SIG-M5 treated with dmso at 0.1 percent for 504 hours (cell line): Measurements from ENCODE around the gene CIC.
A peak's percentile ranks its signal among the peaks of the same experiment; 100 is the strongest.

Source experiments
- DNase-seq: peaks from one replicate; lab custom pipeline; 2025; ENCODE audit not compliant: unreplicated experiment; lab: John Stamatoyannopoulos, UW

The CIC gene

GRCh38 chr19:42303101-42303464 is 34.0 kb downstream of the CIC start:
- DNase-seq: no peak

DNA sequence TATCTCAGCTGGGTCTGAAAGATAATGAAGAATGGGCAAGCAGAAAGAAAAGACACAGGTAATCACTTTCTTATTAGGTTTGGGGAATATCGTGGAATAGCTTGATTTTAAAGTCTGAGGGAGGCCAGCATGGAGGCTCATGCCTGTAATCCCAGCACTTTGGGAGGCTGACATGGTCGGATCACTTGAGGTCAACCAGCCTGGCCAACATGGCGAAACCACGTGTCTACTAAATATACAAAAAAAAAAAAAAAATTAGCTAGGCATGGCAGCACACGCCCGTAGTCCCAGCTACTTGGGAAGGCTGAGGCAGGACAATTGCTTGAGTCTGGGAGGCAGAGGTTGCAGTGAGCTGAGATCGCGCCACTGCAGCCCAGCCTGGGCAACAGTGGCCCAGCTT is 34.8 kb downstream of the CIC start:
- DNase-seq: no peak

GRCh38 chr19:42306646-42307045 is 37.6 kb downstream of the CIC start:
- no peak for DNase-seq

- DNase-seq: no peak
These were observed 40.6 kb downstream of the CIC start for GRCh38 chr19:42309686-42310085.

GRCh38 chr19:42311657-42312056 is 42.6 kb downstream of the CIC start:
- no peak for DNase-seq

DNA sequence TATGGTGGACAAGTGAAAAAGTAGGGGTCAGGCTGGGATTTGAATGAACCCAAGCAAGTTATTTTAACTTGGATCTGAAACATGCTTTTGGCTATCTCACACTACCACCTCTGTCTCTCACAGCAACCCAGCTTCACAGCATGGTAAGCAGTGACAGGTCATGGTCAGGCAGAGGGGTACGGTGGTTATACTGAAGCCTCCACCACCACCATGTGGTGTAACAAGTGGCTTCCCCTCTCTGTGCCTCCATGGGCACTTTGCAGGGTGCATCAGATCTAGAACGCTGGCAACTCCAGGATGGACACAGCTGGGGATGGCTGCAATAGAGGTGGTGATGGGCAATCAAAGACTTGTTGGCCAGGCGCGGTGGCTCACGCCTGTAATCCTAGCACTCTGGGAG is 43.3 kb downstream of the CIC start:
- no peak for DNase-seq

GRCh38 chr19:42313096-42313839 is 44.2 kb downstream of the CIC start, which contains the start of gene TMEM145:
TMEM145 (plus strand) TSS chr19:42313309; CDS start chr19:42313377, 68 bp downstream.
- DNase-seq: peak; percentile 53

- DNase-seq: no peak
These were observed 45.0 kb downstream of the CIC start for GRCh38 chr19:42313840-42314755.

- DNase-seq: no peak
These were observed 46.0 kb downstream of the CIC start for GRCh38 chr19:42315024-42315423.

DNA sequence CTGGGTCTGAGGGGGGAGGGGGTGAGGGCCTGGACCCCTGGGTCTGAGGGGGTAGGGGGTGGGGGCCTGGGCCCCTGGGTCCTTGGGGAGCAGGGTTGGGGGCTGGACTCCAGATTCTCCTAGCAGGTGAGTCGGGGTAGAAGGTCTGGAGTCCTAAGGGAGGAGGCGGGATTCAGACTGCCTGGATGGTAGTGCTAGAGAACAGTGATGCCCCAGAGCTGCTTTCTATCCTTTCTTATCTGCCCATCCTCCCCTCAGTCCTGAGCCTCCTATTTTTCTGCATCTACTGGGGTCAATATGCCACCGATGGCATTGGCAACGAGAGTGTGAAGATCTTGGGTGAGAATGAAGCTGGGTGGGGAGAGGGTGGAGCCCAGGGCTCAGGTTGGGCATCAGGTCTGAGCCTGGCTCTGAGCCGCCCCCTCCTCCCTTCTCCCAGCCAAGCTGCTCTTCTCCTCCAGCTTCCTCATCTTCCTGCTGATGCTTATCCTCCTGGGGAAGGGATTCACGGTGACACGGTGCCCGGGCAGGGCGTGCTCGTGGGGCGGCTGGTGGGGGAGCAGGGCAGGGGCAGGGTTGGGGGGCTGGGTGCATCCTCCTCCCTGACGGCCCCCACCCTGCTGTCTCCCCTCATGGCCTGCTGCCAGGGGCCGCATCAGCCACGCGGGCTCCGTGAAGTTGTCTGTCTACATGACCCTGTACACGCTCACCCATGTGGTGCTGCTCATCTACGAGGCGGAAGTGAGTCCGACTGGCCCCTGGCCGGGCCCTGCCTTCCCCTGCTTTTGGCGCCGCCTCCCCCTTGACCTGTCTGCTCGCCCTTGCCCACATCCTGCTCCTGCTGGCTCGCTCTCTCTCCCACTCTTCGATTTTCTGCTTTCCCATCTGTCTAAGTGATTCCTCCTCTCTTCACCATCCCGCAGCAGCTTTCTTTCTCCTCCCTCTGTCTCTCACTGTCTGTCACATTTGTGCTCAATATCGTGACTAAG is 47.5 kb downstream of the CIC start:
- DNase-seq: no peak

GRCh38 chr19:42317535-42317934 is 48.5 kb downstream of the CIC start:
- no peak for DNase-seq

- no peak for DNase-seq
These were observed 53.3 kb downstream of the CIC start for GRCh38 chr19:42322305-42322704.

DNA sequence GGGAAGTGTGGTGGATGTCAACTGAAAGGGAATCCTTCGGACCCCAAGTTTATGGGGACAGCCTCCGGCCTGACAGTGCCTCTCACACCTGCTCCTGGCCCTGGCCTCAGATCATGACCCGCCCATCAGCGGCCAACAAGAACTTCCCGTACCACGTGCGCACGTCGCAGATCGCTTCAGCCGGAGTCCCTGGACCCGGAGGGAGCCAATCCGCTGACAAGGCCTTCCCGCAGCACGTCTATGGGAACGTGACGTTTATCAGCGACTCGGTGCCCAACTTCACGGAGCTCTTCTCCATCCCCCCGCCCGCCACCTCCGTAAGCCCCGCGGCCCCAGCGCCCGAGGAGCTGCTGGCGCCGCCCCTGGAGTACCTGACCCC is 54.4 kb downstream of the CIC start:
- DNase-seq: no peak

DNA sequence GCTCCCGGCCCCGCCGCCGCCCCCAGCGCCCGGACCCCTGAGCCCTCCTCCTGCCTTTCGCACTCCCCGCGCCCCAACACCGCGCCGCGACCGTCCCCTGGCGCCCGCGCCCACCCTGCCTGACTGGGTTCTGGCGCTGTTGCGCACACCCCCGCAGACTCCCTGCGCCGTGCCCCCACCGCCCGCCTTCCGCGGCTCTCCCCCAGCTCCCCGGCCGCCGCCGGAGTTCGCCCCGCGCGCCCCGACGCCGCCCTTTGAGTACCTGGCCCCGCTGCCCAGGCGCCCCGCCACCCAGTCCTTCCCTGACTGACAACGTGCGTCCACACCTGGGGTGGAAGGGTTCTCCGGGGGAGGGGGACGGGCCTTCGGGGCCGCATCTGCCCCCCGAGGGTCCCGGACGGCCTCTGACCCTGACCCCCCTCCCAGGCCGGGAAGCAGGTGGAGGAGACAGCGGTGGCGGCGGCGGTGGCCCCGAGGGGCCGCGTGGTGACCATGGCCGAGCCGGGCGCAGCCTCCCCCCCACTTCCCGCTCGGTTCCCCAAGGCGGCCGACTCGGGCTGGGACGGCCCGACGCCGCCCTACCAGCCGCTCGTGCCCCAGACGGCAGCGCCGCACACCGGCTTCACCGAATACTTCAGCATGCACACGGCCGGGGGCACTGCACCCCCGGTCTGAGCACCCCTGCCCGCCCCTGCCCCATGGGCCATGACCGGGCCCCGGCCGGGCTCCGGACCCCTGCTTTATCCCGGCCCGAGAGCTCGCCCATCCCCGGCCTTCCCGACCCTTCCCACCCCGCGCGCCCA is 55.0 kb downstream of the CIC start:
- no peak for DNase-seq

GRCh38 chr19:42324655-42325307 is 55.7 kb downstream of the CIC start:
- DNase-seq: no peak

DNA sequence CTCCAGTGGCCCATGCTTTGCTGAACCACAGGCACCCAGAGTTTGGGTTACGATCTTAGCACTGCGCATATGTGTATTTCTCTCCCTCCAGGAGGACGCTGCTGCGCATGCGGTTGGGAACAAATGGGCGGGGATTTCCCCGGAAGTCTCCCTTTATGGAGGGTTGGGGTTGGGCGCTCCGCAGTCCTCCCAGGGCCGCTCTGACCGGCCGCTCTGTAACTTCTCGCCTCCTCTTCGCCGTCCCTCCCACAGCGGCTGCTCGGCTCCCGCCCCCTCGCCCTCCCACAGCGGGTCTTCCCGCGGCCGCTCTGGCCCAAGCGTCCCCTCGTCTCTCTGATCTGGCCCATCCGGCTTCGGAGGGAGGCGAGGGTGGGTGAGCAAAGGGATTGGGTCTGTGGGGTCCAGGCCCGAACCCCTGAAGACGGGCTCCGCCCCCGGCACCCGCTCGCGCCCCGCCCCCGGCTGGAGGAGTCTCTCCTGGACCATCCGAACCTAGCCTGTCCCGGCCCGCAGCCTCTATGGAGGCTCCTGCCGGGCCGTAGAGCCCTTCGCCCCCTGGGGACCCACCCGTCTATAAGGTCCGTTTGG is 56.4 kb downstream of the CIC start, which contains the start of gene MEGF8:
Gene MEGF8, plus strand, starts transcription at position 328 of the 588 bp plus-strand sequence. CDS start 609 bp downstream, outside the sequence.
- peak; percentile 99 for DNase-seq

DNA sequence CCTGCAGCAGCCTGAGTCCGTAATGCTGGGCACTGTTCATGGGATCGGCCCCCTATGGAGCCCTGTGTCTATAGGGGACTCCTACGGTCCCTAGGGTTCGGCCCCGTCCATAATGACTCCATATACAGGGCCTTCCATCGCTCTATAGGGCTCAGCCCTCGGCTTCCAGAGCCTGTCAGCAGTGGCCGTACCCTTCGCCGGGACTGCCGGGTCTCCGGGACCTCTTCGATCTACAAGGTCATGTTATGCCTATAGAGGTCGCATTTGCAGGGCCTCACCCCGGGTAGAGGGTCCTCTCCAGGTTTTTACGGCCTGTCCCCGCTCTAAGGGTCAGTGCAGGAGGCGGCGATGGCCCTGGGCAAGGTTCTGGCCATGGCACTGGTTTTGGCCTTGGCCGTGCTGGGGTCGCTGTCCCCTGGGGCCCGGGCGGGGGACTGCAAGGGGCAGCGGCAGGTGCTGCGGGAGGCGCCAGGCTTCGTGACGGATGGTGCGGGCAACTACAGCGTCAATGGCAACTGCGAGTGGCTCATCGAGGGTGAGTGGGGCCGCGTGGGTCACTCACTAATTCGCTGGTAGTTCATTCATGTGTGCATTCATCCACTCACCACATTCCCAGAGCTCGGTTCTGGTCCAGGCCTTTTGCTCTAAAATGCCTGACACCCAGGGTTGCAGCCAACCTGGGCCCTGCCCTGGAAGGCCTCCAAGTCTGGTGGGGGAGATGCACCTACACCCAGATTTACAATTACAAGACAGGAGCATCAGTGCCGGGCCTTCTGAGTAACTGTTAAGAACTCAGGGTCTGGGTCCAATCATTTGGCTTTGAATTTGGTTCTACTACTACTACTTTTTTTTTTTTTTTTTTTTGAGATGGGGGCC is 57.1 kb downstream of the CIC start:
- DNase-seq: no peak

- DNase-seq: no peak
These were observed 57.9 kb downstream of the CIC start for GRCh38 chr19:42326969-42327368.
